IMR-90 (cell line): ENCODE results near the gene FTL. TPM values are rescaled to one million over a fixed set of nuclear protein-coding genes. Genes with fewer than 3 reads are reported as not detected.

Experiments
- ATAC-seq: fragments of 200-7000 bp; cut with Tn5 transposase; 2 replicates; pipeline ENCODE4 v1.9.1; 2020; ENCODE audit warnings: low read depth, mild to moderate bottlenecking, moderate library complexity
- BruUV-seq: library from RNA; stranded (reverse); fragments of 400-500 nt; replicated peaks from 2 replicates; lab custom pipeline; 2021; lab: Mats Ljungman, UMichigan
- CTCF ChIA-PET: fragments of 300-600 bp; formaldehyde crosslinking; extraction: SDS; loops from one replicate; lab custom pipeline; 2021; ENCODE audit warnings: antibody characterized with exemption; lab: Yijun Ruan, JAX
- POLR2A ChIA-PET: fragments of 300-600 bp; sonication (Branson Sonifier 250); formaldehyde crosslinking; loops from one replicate; lab custom pipeline; 2022; ENCODE audit warnings: antibody characterized with exemption; ENCODE audit not compliant: unreplicated experiment; lab: Charles Lee
- DNase-seq: peaks from one replicate; pipeline ENCODE4 v3.0.0; 2013
- H2AFZ ChIP-seq: replicated peaks from 2 replicates; pipeline ENCODE3; 2013; ENCODE audit warnings: low read length, mild to moderate bottlenecking; ENCODE audit not compliant: poor library complexity
- H2AK5ac ChIP-seq: 2 replicates; pipeline ENCODE4 v1.6.1; 2013; ENCODE audit warnings: low read depth, low read length, inconsistent platforms
- H2AK9ac ChIP-seq: replicated peaks from 2 replicates; pipeline ENCODE3; 2013; ENCODE audit warnings: mild to moderate bottlenecking, low read depth, low read length, moderate library complexity; ENCODE audit not compliant: poor library complexity
- H2BK120ac ChIP-seq: 2 replicates; pipeline ENCODE4 v1.6.1; 2013; ENCODE audit warnings: low read depth, low read length, inconsistent platforms
- H2BK15ac ChIP-seq: 3 replicates; pipeline ENCODE4 v1.6.1; 2013; ENCODE audit warnings: low read depth, low read length, inconsistent platforms
- H2BK20ac ChIP-seq: 2 replicates; pipeline ENCODE4 v1.6.1; 2013; ENCODE audit warnings: low read depth, mild to moderate bottlenecking, inconsistent platforms, low read length, moderate library complexity
- H2BK5ac ChIP-seq: 2 replicates; pipeline ENCODE4 v1.6.1; 2013; ENCODE audit warnings: mild to moderate bottlenecking, low read depth, low read length, inconsistent platforms; ENCODE audit not compliant: poor library complexity, severe bottlenecking
- H3K14ac ChIP-seq: replicated peaks from 2 replicates; pipeline ENCODE4 v1.6.1; 2013; ENCODE audit warnings: low read depth, low read length, inconsistent platforms
- H3K18ac ChIP-seq: 2 replicates; pipeline ENCODE4 v1.6.1; 2013; ENCODE audit warnings: low read depth, low read length, control low read depth
- H3K23ac ChIP-seq: 2 replicates; pipeline ENCODE4 v1.6.1; 2013; ENCODE audit warnings: low read depth, low read length, inconsistent platforms
- H3K27ac ChIP-seq: 2 replicates; pipeline ENCODE4 v1.5.1; 2013; ENCODE audit warnings: mild to moderate bottlenecking, control low read depth, low read length; ENCODE audit not compliant: insufficient read depth
- H3K27me3 ChIP-seq: 2 replicates; pipeline ENCODE4 v1.6.1; 2013; ENCODE audit warnings: low read length; ENCODE audit not compliant: control insufficient read depth, insufficient read depth
- H3K36me3 ChIP-seq: 2 replicates; pipeline ENCODE4 v1.6.1; 2013; ENCODE audit warnings: low read length, mixed read lengths; ENCODE audit not compliant: control insufficient read depth, insufficient read depth
- H3K4ac ChIP-seq: 2 replicates; pipeline ENCODE4 v1.6.1; 2013; ENCODE audit warnings: low read depth, low read length, inconsistent platforms
- H3K4me1 ChIP-seq: 2 replicates; pipeline ENCODE4 v1.6.1; 2013; ENCODE audit warnings: low read length, mixed read lengths; ENCODE audit not compliant: control insufficient read depth, insufficient read depth
- H3K4me2 ChIP-seq: 2 replicates; pipeline ENCODE4 v1.6.1; 2013; ENCODE audit warnings: low read depth, mild to moderate bottlenecking, control low read depth, low read length, moderate library complexity
- H3K4me3 ChIP-seq: 2 replicates; pipeline ENCODE4 v1.5.1; 2013; ENCODE audit warnings: low read depth, mild to moderate bottlenecking, control low read depth, low read length, moderate library complexity; ENCODE audit not compliant: insufficient read depth
- H3K56ac ChIP-seq: 2 replicates; pipeline ENCODE4 v1.6.1; 2013; ENCODE audit warnings: low read length, inconsistent platforms; ENCODE audit not compliant: insufficient read depth; ENCODE audit errors: extremely low read depth
- H3K79me1 ChIP-seq, 2 experiments: 2 replicates each; pipeline ENCODE4 v1.6.1; 2013; ENCODE audit warnings: low read length in 2 of 2, inconsistent platforms in 1 of 2, low read depth in 1 of 2
- H3K9ac ChIP-seq: 2 replicates; pipeline ENCODE4 v1.6.1; 2013; ENCODE audit warnings: low read depth, low read length, control low read depth
- H3K9me1 ChIP-seq: 2 replicates; pipeline ENCODE4 v1.6.1; 2013; ENCODE audit warnings: low read length, inconsistent platforms; ENCODE audit not compliant: insufficient read depth
- H3K9me3 ChIP-seq: 2 replicates; pipeline ENCODE4 v1.6.1; 2013; ENCODE audit warnings: low read length; ENCODE audit not compliant: control insufficient read depth, insufficient read depth
- H4K20me1 ChIP-seq: 2 replicates; pipeline ENCODE4 v1.6.1; 2013; ENCODE audit warnings: low read length, inconsistent platforms; ENCODE audit not compliant: insufficient read depth
- H4K5ac ChIP-seq: 2 replicates; pipeline ENCODE4 v1.6.1; 2013; ENCODE audit warnings: mild to moderate bottlenecking, low read depth, low read length, control low read depth
- H4K8ac ChIP-seq, 2 experiments: 2 replicates each; pipeline ENCODE4 v1.6.1; 2013; ENCODE audit warnings: low read depth in 2 of 2, low read length in 2 of 2, control low read depth in 1 of 2, inconsistent platforms in 1 of 2
- H4K91ac ChIP-seq: 2 replicates; pipeline ENCODE4 v1.6.1; 2013; ENCODE audit warnings: low read depth, low read length, inconsistent platforms; ENCODE audit not compliant: insufficient read depth
- BHLHE40 ChIP-seq: fragments of 150-350 bp; IDR thresholded peaks from 2 replicates; pipeline ENCODE4 v1.6.1; 2016; ENCODE audit warnings: mild to moderate bottlenecking, low read depth, low read length
- CEBPB ChIP-seq: IDR thresholded peaks from 2 replicates; pipeline ENCODE4 v1.6.1; 2012; ENCODE audit warnings: low read depth, low read length, improper control_type of control experiment
- CHD1 ChIP-seq: IDR thresholded peaks from 2 replicates; pipeline ENCODE4 v1.6.1; 2012; ENCODE audit warnings: low read depth, low read length, improper control_type of control experiment
- CTCF ChIP-seq: conservative IDR thresholded peaks from 2 replicates; pipeline ENCODE4 v1.5.1; 2012; ENCODE audit warnings: mild to moderate bottlenecking, low read depth, low read length, improper control_type of control experiment
- ELK1 ChIP-seq: fragments of 150-350 bp; IDR thresholded peaks from 2 replicates; pipeline ENCODE4 v1.6.1; 2016; ENCODE audit warnings: low read depth, mild to moderate bottlenecking, low read length, moderate library complexity, borderline replicate concordance
- MAFK ChIP-seq: IDR thresholded peaks from 2 replicates; pipeline ENCODE4 v1.6.1; 2012; ENCODE audit warnings: low read depth, low read length, improper control_type of control experiment
- MAZ ChIP-seq: IDR thresholded peaks from 2 replicates; pipeline ENCODE4 v1.6.1; 2012; ENCODE audit warnings: low read depth, mild to moderate bottlenecking, low read length, improper control_type of control experiment, moderate library complexity, borderline replicate concordance
- NFE2L2 ChIP-seq: fragments of 150-350 bp; IDR thresholded peaks from 2 replicates; pipeline ENCODE4 v1.6.1; 2016; ENCODE audit warnings: low read depth, mild to moderate bottlenecking, low read length
- POLR2A ChIP-seq: IDR thresholded peaks from 2 replicates; pipeline ENCODE4 v1.6.1; 2012; ENCODE audit warnings: mild to moderate bottlenecking, low read depth, low read length
- RAD21 ChIP-seq: IDR thresholded peaks from 2 replicates; pipeline ENCODE4 v1.6.1; 2012; ENCODE audit warnings: low read length, improper control_type of control experiment
- RCOR1 ChIP-seq: IDR thresholded peaks from 2 replicates; pipeline ENCODE4 v1.6.1; 2012; ENCODE audit warnings: mild to moderate bottlenecking, low read length, improper control_type of control experiment; ENCODE audit not compliant: insufficient replicate concordance
- RFX5 ChIP-seq: IDR thresholded peaks from 2 replicates; pipeline ENCODE4 v1.8.0; 2012; ENCODE audit warnings: low read depth, mild to moderate bottlenecking, low read length, moderate library complexity
- SMC3 ChIP-seq: fragments of 150-350 bp; IDR thresholded peaks from 2 replicates; pipeline ENCODE4 v1.6.1; 2016; ENCODE audit warnings: low read depth, mild to moderate bottlenecking, antibody characterized with exemption, low read length, moderate library complexity
- USF2 ChIP-seq: fragments of 150-350 bp; IDR thresholded peaks from 2 replicates; pipeline ENCODE4 v1.6.1; 2017; ENCODE audit warnings: mild to moderate bottlenecking, antibody characterized with exemption, low read length, low read depth
- WGBS, 2 experiments: methylation state at CpG; one replicate each; pipeline versions ENCODE4 v1.1.5 to v1.1.7; 2013; ENCODE audit warnings: missing lambda C conversion rate in 2 of 2; ENCODE audit not compliant: insufficient read length in 1 of 2; ENCODE audit errors: extremely low coverage in 2 of 2; 5-methylcytosine and 5-hydroxymethylcytosine counted together
- dilution Hi-C: fragments of 300-500 bp; cut with HindIII; formaldehyde crosslinking; loops from one replicate; pipeline ENCODE4 v1.14.3; 2018; ENCODE audit warnings: low sequenced_read_pairs; ENCODE audit not compliant: unreplicated experiment
- in situ Hi-C: fragments of 300-500 bp; cut with MboI; formaldehyde crosslinking; loops from 3 replicates; pipeline ENCODE4 v1.14.3; 2019; ENCODE audit warnings: low sequenced_read_pairs, inconsistent platforms, mixed read lengths
- intact Hi-C: fragments of 100-400 bp; cut with micrococcal nuclease; formaldehyde crosslinking; loops from 2 replicates; pipeline ENCODE4 v1.10.0; 2022
- polyA plus RNA-seq, 3 experiments: library from polyadenylated mRNA; depleted of rRNA; stranded (reverse); fragments of >200 nt; gene quantifications; 2 replicates each; pipeline ENCODE4 v1.2.3, GENCODE V29; 2012; ENCODE audit warnings: low replicate concordance in 1 of 3
- total RNA-seq: library from RNA; depleted of rRNA; stranded (reverse); fragments of >200 nt; gene quantifications from 2 replicates; pipeline ENCODE4 v1.2.3, GENCODE V29; 2012

Gene FTL
- total and polyA plus RNA-seq, 2 of the 4 experiments (the other 2 are of a cell fraction) = 1,057 to 2,944 TPM

- Histone ChIP-seq H2BK20ac (no peak overlapping the region), H2BK15ac (0 out of 3 replicates have a peak overlapping the region, but pooled peaks have one; percentile 12), H3K27ac (peak overlapping the region; percentile 85), H3K9ac (peak overlapping the region; percentile 92), H3K56ac (peak overlapping the region; percentile 63), H2AFZ (peak overlapping the region; percentile 88), H3K14ac (peak overlapping the region; percentile 93), H4K20me1 (peaks cover 20% of the 10 kb centered on the region), H2BK120ac (peak overlapping the region; percentile 39; the same call in 1 of the 2 replicates), H3K9me3 (no peaks in the 10 kb centered on the region), H3K4me1 (peaks cover 12% of the 10 kb centered on the region), H3K4me3 (peak overlapping the region; percentile 78), H2AK9ac (peak overlapping the region; percentile 94), H3K4ac (peak overlapping the region; percentile 93), H4K91ac (peak overlapping the region; percentile 91), H3K23ac (peak overlapping the region; percentile 94), H3K27me3 (no peaks in the 10 kb centered on the region), H3K36me3 (peaks cover 18% of the 10 kb centered on the region), H4K8ac (peak overlapping the region; percentile 48 to 64), H3K79me1 (peaks cover 21 to 72% of the 10 kb centered on the region in 2 experiments), H2BK5ac (peak overlapping the region; percentile 77), H3K9me1 (0 out of 2 replicates have a peak, but pooled peaks cover 3% of the 10 kb centered on the region), H4K5ac (peak overlapping the region; percentile 41; the same call in 1 of the 2 replicates), H2AK5ac (peak overlapping the region; percentile 93), H3K18ac (peak overlapping the region; percentile 14; the same call in 1 of the 2 replicates), H3K4me2 (peak overlapping the region; percentile 89)
- intact Hi-C loops (loop anchor here (5.0 to 10.0 kb wide), 3 partner anchors 65 to 212 kb away; partner anchors contain the start of genes CGB7 and KCNA7), in situ Hi-C loops (no loop called here), dilution Hi-C loops (no loop called here)
- CTCF ChIA-PET = interaction anchor here (0.8 to 1.9 kb wide), 10 partner anchors 9 to 277 kb away, joined by 3 to 9 read pairs (median 5); no protein-coding TSS in a partner anchor
- POLR2A ChIA-PET = interaction anchor here (0.9 to 1.1 kb wide), 2 partner anchors 25 to 118 kb away, joined by 3 read pairs; no protein-coding TSS in a partner anchor
- DNase-seq (no peak), ATAC-seq (no peak)
- no TSS peak for BruUV-seq
- WGBS, 2 experiments = 0% methylated on average over 5 of the region's 20 CpGs; no CpG with 5 or more reads in 1 of the 2 experiments
- TF ChIP-seq CEBPB = no peak
- TF ChIP-seq RCOR1 = no peak
- no peak for TF ChIP-seq MAFK
- no peak for TF ChIP-seq MAZ
- no peak for TF ChIP-seq NFE2L2
- no peak for TF ChIP-seq USF2
- no peak for TF ChIP-seq ELK1
- TF ChIP-seq SMC3 = no peak
- no peak for TF ChIP-seq BHLHE40
- TF ChIP-seq RAD21 = no peak
- no peak for TF ChIP-seq CTCF
- no peak; the same call in 1 of the 2 replicates for TF ChIP-seq POLR2A
- TF ChIP-seq RFX5 = no peak
- 0 out of 2 replicates have a peak, but pooled peaks have one; percentile 29 for TF ChIP-seq CHD1
Measured at GRCh38 chr19:48992581-48993174, 27.6 kb downstream of the FTL start.
